GM19193 (cell line): ENCODE results near the gene ARHGAP10.

Source experiments
- POLR2A ChIP-seq: IDR thresholded peaks from 4 replicates; pipeline ENCODE4 v1.6.1; 2011; ENCODE audit not compliant: insufficient read depth, insufficient read length; ENCODE audit errors: extremely low read depth

The ARHGAP10 gene

GRCh38 chr4:147747787-147748454 lies 16.0 kb downstream of the ARHGAP10 start:
- TF ChIP-seq POLR2A = no peak

GRCh38 chr4:147749811-147750321 lies 18.0 kb downstream of the ARHGAP10 start:
- TF ChIP-seq POLR2A = no peak

GRCh38 chr4:147753047-147753446 lies 21.2 kb downstream of the ARHGAP10 start:
- TF ChIP-seq POLR2A = no peak

DNA sequence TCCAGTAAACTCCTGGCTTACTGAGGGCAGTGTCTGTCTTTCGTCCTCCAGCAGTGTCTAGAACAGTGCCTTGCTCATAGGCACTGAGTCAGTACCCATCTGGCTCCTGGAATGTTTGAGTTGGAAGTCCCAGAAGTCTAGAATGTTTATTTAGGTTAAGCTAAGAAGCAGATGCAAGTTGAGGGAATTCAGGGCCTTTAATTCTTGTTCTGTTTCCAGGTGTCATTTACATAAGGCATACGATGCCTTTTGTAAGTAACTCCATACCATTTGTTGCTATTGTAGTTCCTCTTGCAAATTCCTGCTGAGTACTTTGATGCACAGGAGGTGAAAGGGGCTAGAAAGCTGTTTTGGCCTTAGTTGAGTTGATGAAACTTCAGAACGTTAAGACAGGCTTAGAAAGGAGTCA lies 22.2 kb downstream of the ARHGAP10 start:
- no peak for TF ChIP-seq POLR2A

GRCh38 chr4:147755561-147756295 lies 23.8 kb downstream of the ARHGAP10 start:
- TF ChIP-seq POLR2A = no peak

DNA sequence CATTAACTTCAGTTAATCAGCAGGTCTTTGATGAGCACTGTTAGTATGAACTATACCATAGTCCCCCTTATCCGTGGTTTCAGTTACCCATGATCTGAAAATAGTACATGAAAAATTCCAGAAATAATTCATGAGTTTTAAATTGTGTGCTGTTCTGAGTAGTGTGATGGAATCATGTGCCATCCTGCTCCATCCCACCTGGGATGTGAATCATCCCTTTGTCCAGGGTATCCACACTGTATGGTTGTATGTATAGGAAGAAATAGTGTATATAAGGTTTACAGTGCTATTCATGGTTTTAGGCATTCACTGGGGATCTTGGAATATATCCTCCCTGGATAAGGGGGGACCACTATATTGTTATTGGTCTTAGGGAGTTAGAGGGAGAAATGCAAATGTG lies 24.5 kb downstream of the ARHGAP10 start:
- TF ChIP-seq POLR2A = no peak

- no peak for TF ChIP-seq POLR2A
These were observed 28.3 kb downstream of the ARHGAP10 start for GRCh38 chr4:147760176-147760575.

DNA sequence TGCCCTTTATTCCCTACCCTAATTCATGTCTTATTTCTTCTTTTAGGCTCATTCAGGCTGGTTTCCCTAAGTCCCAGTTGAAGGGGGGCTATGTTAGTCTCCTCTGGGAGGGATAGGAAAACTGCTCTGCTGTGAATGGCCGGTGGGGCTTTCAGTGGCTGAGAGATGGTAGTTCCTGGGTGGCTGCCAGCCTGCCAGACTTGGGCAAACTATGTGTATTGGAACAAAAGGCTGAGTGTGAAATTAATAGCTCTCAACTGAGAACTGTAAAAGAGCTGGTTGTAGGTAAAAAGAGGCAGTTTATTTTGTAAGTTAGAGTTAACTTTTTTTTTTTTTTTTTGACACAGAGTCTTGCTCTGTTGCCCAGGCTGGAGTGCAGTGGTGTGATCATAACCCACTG lies 28.8 kb downstream of the ARHGAP10 start:
- no peak for TF ChIP-seq POLR2A

DNA sequence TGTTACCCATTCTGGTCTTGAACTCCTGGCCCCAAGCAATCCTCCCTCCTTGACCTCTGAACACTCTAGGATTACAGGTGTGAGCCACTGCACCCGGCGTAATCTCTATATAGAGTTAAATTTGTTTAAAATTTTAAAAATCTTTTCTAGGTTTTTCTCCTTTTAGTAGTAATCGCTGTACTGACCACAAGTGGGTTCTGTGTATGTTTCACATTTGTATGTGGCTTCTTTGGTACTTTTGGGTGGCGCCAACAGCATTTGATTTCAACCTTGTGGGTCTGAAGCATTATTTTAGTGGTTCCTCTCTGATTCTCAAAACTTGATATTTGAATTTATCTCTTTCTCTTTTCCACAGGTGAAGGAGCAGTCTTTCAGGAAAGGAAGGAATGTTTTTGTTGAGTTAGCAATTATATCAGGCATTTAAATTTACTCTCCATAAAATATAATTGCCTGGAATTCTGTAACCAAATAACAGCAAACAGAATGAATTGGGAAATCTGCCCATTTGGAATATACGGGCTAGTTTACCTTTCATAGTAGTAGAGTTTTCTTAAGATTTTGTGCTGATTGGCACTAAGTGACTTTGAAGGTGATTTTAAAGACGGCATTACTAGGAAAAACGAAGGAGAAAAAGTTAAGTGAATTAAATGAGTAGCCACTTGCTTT lies 29.5 kb downstream of the ARHGAP10 start:
- no peak for TF ChIP-seq POLR2A

DNA sequence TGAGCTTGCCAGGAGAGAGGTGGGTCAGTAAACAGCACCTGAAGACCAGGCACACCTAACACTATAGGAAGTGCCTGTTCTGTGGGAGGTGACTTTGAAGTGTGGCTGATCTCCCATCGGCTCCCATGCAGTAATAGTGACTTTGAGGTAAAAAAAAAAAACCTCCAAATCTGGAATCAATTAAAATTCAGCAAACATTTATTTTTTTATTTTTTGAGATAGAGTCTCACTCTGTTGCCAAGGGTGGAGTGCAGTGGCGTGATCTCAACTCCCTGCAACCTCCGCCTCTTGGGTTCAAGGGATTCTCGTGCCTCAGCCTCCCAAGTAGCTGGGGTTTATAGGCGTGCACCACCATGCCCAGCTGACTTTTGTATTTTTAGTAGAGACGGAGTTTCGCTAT lies 32.4 kb downstream of the ARHGAP10 start:
- no peak for TF ChIP-seq POLR2A

DNA sequence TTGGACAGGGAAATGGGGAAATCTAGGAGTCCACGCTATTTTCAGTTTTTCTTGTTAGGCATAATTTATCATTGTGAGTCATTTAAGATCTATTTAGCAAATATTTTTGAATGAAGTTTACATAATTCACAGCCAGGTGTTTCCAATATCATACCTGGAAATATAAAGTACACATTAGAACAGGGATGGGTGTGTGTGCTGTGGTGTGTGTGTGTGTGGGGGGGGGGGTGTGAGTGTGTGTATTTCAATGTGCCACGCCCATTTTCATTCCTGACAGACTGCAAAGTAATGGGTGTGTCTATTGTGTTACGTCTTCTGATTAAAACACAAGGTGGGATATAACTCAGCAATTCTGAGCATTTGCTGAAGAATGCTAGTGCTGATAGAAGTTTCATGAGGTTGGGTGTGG lies 33.2 kb downstream of the ARHGAP10 start:
- no peak for TF ChIP-seq POLR2A

DNA sequence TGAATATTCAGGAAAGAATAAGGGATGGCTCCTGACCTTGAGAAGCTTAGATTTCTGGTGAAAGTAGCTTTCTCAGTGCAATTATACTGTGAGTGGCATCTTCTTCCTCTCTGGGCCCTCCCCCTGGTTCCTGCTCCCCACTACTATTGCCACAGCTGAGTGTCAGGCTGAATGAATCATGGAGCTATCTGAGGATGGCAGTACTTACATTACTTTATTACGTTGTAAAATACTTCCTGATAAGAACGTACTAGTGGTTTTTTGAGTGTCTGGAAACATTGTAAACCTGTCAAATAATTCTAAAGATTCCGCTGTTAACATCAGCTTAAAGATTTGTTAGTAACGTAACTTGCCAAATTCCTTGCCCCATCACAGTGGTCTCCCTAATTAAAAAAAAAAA lies 36.2 kb downstream of the ARHGAP10 start:
- no peak for TF ChIP-seq POLR2A

- no peak for TF ChIP-seq POLR2A
These were observed 37.5 kb downstream of the ARHGAP10 start for GRCh38 chr4:147769386-147769785.

DNA sequence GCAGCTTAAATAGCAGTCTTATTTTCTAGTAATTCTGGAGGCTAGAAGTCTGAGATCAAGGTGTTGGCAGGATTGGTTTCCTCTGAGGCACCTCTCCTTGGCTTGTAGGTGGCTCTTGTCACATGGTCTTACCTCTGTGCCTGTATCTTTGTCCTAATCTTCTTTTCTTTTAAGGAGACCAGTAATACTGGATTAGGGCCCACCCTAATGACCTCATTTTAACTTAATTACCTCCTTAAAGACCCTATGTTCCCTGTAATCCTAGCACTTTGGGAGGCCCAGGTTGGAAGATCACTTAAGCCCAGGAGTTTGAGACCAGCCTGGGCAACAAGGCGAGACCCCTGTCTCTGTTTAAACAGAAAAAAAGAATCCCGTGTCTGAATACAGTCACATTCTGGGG lies 38.9 kb downstream of the ARHGAP10 start:
- no peak for TF ChIP-seq POLR2A

DNA sequence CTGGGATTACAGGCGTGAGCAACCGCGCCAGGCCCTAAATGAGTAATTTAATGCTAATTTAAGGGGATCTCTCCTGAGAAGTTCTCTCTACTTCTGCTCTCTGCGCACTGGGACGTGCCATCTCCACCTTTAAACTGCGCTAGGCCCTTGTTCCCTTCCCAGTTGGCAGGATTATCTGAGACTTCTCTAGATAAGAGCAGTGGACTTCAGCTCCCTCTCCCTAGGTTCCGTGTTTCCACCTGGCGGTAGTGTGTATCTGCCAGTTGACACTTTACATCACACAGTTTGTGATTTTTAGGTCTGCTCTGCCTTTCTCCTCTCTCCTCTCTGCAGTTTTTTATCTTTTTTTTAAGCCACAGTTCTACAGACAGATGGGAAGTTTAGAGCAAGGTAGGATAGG lies 40.2 kb downstream of the ARHGAP10 start:
- TF ChIP-seq POLR2A = no peak
